Measurements from ENCODE around the gene PKDCC. TPM values are rescaled to one million over a fixed set of nuclear protein-coding genes. Genes with fewer than 3 reads are reported as not detected.
"Not testable (repeated sequence)": the region's sequence is repeated elsewhere in the genome, so short reads cannot be mapped to it uniquely, and the experiment has no call there.

Gene PKDCC
- polyA plus RNA-seq, 12 donors: 104 to 205 (median 117) TPM; not detected in 1

DNA sequence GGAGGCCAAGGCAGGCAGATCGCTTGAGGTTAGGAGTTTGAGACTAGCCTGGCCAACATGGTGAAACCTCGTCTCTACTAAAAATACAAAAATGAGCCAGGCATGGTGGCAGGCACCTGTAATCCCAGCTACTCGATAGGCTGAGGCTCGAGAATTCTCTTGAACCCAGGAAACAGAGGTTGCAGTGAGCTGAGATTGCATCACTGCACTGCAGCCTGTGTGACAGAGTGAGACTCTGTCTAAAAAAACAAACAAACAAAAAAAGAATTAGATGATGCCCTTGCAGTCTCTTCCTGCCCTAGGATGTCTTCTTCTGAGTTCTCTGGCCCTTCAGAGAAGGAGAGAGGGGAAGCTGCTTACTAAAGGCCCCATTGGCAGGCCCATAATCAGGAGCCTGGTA, 37.2 kb downstream of the PKDCC start:
- DNase-seq: not testable (repeated sequence)

GRCh38 chr2:42085706-42086487, 38.1 kb downstream of the PKDCC start:
- no peak for DNase-seq

DNA sequence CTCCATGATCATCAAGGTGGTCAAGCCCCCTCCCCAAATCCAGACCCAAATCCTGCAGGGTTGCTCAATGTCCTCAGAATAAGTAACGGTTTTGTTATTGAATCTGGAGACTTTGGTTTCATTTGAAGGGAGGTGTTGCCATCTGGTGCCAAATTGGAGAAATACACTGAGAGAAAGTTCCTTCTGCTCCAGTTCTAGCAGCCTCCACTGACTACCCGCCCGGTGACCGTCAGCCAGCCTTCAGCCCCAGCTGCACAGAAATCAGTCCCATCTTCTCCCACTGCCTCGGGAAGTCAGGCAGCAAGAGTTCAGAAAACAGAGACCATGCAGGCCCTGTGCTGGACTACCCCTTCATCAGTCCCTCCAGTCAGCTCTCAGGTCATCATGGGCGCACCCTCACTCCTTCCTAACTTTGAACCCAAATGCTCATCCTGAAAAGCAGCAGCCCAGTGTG, 38.7 kb downstream of the PKDCC start:
- peak; percentile 78 for DNase-seq

- no peak for DNase-seq
Observed at GRCh38 chr2:42087137-42087856, 39.5 kb downstream of the PKDCC start.

- no peak for DNase-seq
Observed at GRCh38 chr2:42087857-42088195, 40.0 kb downstream of the PKDCC start.

DNA sequence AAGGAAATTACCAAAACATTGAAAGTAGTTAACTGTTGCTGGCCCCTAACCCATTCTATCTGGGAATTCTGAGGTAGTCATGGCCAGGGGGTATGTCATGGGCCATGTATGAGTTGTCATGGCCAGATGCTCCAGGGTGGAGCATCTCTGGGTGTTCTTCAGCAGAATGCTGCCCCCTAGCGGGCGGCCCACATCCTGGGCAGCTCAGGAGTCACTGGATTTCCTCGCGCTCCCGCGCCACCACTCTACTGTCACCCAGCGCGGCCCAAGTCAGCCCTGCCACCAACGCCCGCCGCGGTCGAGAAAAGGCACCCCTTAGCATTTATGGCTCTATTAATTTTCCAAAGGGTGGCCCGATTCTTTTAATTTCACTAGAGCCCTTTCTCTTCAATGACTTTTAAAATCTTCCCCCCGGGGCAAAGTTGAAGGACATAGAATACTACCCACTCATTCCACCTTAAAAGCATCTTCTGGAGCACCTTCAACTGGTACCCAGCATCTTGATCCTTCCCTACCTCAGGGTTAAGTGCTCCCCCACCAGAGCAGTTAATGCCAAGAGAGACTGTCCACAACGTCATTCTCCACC, 41.6 kb downstream of the PKDCC start:
- DNase-seq: no peak

GRCh38 chr2:42090216-42090615, 42.4 kb downstream of the PKDCC start:
- no peak for DNase-seq

DNA sequence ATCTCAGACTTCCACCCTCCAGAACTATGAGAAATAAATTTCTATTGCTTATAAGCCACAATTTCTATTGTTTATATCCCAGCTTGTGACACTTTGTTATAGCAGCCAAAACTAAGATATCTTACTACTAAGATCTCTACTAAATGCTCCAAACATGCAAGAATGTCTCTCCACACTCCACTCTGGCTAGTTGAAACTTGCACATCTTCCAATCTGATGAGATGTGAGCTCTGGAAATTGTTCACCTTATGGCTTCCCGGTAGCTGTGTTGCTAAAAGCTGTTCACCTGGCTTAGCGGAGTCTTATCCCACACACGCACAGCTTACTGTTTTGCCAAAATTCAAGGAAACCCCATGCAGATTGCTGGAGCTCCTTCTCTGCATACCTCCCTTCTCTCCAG, 43.9 kb downstream of the PKDCC start:
- DNase-seq: no peak

- no peak for DNase-seq
Observed at GRCh38 chr2:42092084-42092996, 44.5 kb downstream of the PKDCC start.

GRCh38 chr2:42094114-42094513, 46.3 kb downstream of the PKDCC start:
- DNase-seq: no peak

GRCh38 chr2:42095923-42096408, 48.1 kb downstream of the PKDCC start:
- peak; percentile 85 for DNase-seq

GRCh38 chr2:42096869-42097591, 49.2 kb downstream of the PKDCC start:
- no peak for DNase-seq

- DNase-seq: no peak
Observed at GRCh38 chr2:42098571-42099437, 51.0 kb downstream of the PKDCC start.

GRCh38 chr2:42099438-42100173, 51.8 kb downstream of the PKDCC start:
- no peak for DNase-seq

GRCh38 chr2:42100683-42101205, 52.9 kb downstream of the PKDCC start:
- no peak for DNase-seq

GRCh38 chr2:42101206-42102023, 53.6 kb downstream of the PKDCC start:
- no peak for DNase-seq

DNA sequence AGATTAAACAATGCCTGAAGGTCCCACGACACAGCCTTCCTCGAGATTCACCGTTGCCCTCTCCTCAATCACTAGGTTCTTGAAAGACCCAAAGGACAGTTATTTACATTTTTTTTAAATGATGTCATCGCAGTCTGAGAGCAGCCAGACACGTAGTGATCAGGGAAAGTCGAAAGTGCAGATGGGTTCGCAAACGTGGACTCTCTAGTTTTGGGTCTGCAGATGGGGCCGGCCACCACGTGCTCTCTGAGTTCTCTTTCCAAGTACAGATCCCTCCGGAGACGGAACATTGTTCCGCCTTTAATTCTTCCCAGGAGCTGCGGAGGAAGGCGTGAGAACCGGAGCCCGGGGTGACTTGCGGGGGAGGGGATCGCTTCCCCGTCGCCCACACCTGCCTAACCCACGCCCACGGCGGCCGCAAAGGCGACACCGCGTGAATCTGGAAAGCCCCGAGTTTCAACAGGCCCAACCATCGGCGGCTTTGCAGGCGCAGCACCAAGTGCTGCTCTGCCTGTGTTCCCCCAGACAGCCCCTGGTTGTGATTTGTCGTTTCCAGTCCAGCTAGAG, 54.3 kb downstream of the PKDCC start:
- peak; percentile 91 for DNase-seq

Measured in muscle of arm (tissue), 12 donors.